H9 (cell line): ENCODE data around the gene SORCS2. TPM values are rescaled to one million over a fixed set of nuclear protein-coding genes. Genes with fewer than 3 reads are reported as not detected.

ENCODE experiments used
- DNase-seq: peaks from one replicate; pipeline ENCODE4 v3.0.0-alpha.2; 2017
- H2AFZ ChIP-seq: one replicate; pipeline ENCODE4 v1.6.1; 2013; ENCODE audit warnings: mild to moderate bottlenecking, low read length, control low read depth, moderate library complexity
- H2AK5ac ChIP-seq: 2 replicates; pipeline ENCODE4 v1.6.1; 2013; ENCODE audit warnings: low read length, control low read depth, mixed read lengths; ENCODE audit not compliant: insufficient read length
- H2BK120ac ChIP-seq: one replicate; pipeline ENCODE4 v1.6.1; 2013; ENCODE audit warnings: low read depth, mild to moderate bottlenecking, low read length, control low read depth, inconsistent platforms; ENCODE audit not compliant: poor library complexity, severe bottlenecking
- H2BK12ac ChIP-seq: 2 replicates; pipeline ENCODE4 v1.6.1; 2013; ENCODE audit warnings: low read length, control low read depth, mixed read lengths, low read depth; ENCODE audit not compliant: insufficient read length
- H2BK15ac ChIP-seq: 2 replicates; pipeline ENCODE4 v1.6.1; 2013; ENCODE audit warnings: low read depth, low read length, control low read depth
- H2BK20ac ChIP-seq: one replicate; pipeline ENCODE4 v1.6.1; 2013; ENCODE audit warnings: low read depth, mild to moderate bottlenecking, low read length, control low read depth, inconsistent platforms; ENCODE audit not compliant: poor library complexity, severe bottlenecking
- H2BK5ac ChIP-seq: 2 replicates; pipeline ENCODE4 v1.6.1; 2013; ENCODE audit warnings: low read length, control low read depth, mixed read lengths; ENCODE audit not compliant: insufficient read length
- H3K14ac ChIP-seq: 2 replicates; pipeline ENCODE4 v1.6.1; 2013; ENCODE audit warnings: low read length, control low read depth; ENCODE audit not compliant: insufficient read depth
- H3K18ac ChIP-seq: 2 replicates; pipeline ENCODE4 v1.6.1; 2013; ENCODE audit warnings: low read depth, mild to moderate bottlenecking, mixed read lengths, low read length, control low read depth; ENCODE audit not compliant: insufficient read length
- H3K23ac ChIP-seq: 2 replicates; pipeline ENCODE4 v1.6.1; 2013; ENCODE audit warnings: low read length, control low read depth, mixed read lengths, low read depth; ENCODE audit not compliant: insufficient read length
- H3K23me2 ChIP-seq: 2 replicates; pipeline ENCODE4 v1.6.1; 2013; ENCODE audit warnings: low read depth, mild to moderate bottlenecking, mixed read lengths, low read length, control low read depth; ENCODE audit not compliant: insufficient read length, poor library complexity, severe bottlenecking
- H3K27ac ChIP-seq: 2 replicates; pipeline ENCODE4 v1.5.1; 2013; ENCODE audit warnings: low read length, control low read depth, mixed read lengths, low read depth; ENCODE audit not compliant: insufficient read length
- H3K27me3 ChIP-seq: 2 replicates; pipeline ENCODE4 v1.6.1; 2013; ENCODE audit warnings: low read length, control low read depth, inconsistent platforms; ENCODE audit not compliant: insufficient read depth
- H3K4ac ChIP-seq: 2 replicates; pipeline ENCODE4 v1.6.1; 2013; ENCODE audit warnings: low read depth, mild to moderate bottlenecking, control low read depth, inconsistent platforms, low read length, moderate library complexity
- H3K4me1 ChIP-seq: 2 replicates; pipeline ENCODE4 v1.6.1; 2013; ENCODE audit warnings: low read length, control low read depth, inconsistent platforms; ENCODE audit not compliant: insufficient read depth
- H3K4me2 ChIP-seq: 2 replicates; pipeline ENCODE4 v1.6.1; 2013; ENCODE audit warnings: low read length, control low read depth, mixed read lengths; ENCODE audit not compliant: insufficient read length, insufficient read depth
- H3K56ac ChIP-seq: 2 replicates; pipeline ENCODE4 v1.6.1; 2013; ENCODE audit warnings: low read depth, mild to moderate bottlenecking, mixed read lengths, low read length, control low read depth; ENCODE audit not compliant: insufficient read length
- H3K79me1 ChIP-seq: 2 replicates; pipeline ENCODE4 v1.6.1; 2013; ENCODE audit warnings: low read depth, mild to moderate bottlenecking, moderate library complexity, low read length, control low read depth, inconsistent platforms; ENCODE audit not compliant: insufficient read depth, poor library complexity, severe bottlenecking
- H3K79me2 ChIP-seq: 2 replicates; pipeline ENCODE4 v1.6.1; 2013; ENCODE audit warnings: low read length, control low read depth, inconsistent platforms; ENCODE audit not compliant: insufficient read depth
- H3K9ac ChIP-seq: 2 replicates; pipeline ENCODE4 v1.6.1; 2013; ENCODE audit warnings: low read length, control low read depth, mixed read lengths; ENCODE audit not compliant: insufficient read length; ENCODE audit errors: extremely low read depth
- H3K9me3 ChIP-seq: one replicate; pipeline ENCODE4 v1.6.1; 2013; ENCODE audit warnings: low read depth, low read length, inconsistent platforms; ENCODE audit not compliant: control insufficient read depth
- H3T11ph ChIP-seq: one replicate; pipeline ENCODE4 v1.6.1; 2013; ENCODE audit warnings: mild to moderate bottlenecking, low read length, control low read depth, inconsistent platforms
- H4K20me1 ChIP-seq: one replicate; pipeline ENCODE4 v1.6.1; 2013; ENCODE audit not compliant: control insufficient read depth, insufficient read length, insufficient read depth
- H4K5ac ChIP-seq: 2 replicates; pipeline ENCODE4 v1.6.1; 2013; ENCODE audit warnings: low read depth, mild to moderate bottlenecking, mixed read lengths, low read length, control low read depth; ENCODE audit not compliant: insufficient read length
- H4K8ac ChIP-seq: replicated peaks from 2 replicates; pipeline ENCODE4 v1.6.1; 2013; ENCODE audit warnings: low read length, control low read depth, mixed read lengths, low read depth; ENCODE audit not compliant: insufficient read length
- H4K91ac ChIP-seq: 2 replicates; pipeline ENCODE4 v1.6.1; 2013; ENCODE audit warnings: low read depth, mild to moderate bottlenecking, moderate library complexity, mixed read lengths, low read length, control low read depth; ENCODE audit not compliant: insufficient read length
- H3K27ac Mint-ChIP-seq, 3 experiments: 2 replicates in 2 of 3; 3 replicates in 1 of 3; pipeline ENCODE4 v1.8.0; 2020 to 2021; ENCODE audit warnings: mixed read lengths in 3 of 3, mild to moderate bottlenecking in 1 of 3, moderate library complexity in 1 of 3
- H3K27me3 Mint-ChIP-seq: 2 replicates; pipeline ENCODE4 v1.8.0; 2021; ENCODE audit warnings: low read depth, mild to moderate bottlenecking, moderate library complexity, mixed read lengths
- H3K36me3 Mint-ChIP-seq, 3 experiments: 2 replicates in 2 of 3; 3 replicates in 1 of 3; pipeline ENCODE4 v1.8.0; 2020 to 2021; ENCODE audit warnings: low read depth in 3 of 3, mixed read lengths in 3 of 3; ENCODE audit not compliant: insufficient read depth in 1 of 3
- H3K4me1 Mint-ChIP-seq, 2 experiments: 2 replicates each; pipeline ENCODE4 v1.8.0; 2020; ENCODE audit warnings: mixed read lengths in 2 of 2
- H3K4me3 Mint-ChIP-seq, 2 experiments: 2 replicates in 1 of 2; 3 replicates in 1 of 2; pipeline ENCODE4 v1.8.0; 2020 to 2021; ENCODE audit warnings: mild to moderate bottlenecking in 2 of 2, mixed read lengths in 2 of 2, moderate library complexity in 1 of 2
- H3K9me3 Mint-ChIP-seq, 2 experiments: 2 replicates in 1 of 2; 3 replicates in 1 of 2; pipeline ENCODE4 v1.8.0; 2020; ENCODE audit warnings: mild to moderate bottlenecking in 2 of 2, mixed read lengths in 2 of 2, moderate library complexity in 1 of 2
- CTCF ChIP-seq: fragments of 200-600 bp; sonication (generic); conservative IDR thresholded peaks from 3 replicates; pipeline ENCODE4 v1.8.0; 2021; ENCODE audit warnings: antibody characterized with exemption, mild to moderate bottlenecking
- WGBS: extraction: QIAGEN DNeasy Blood & Tissue Kit; methylation state at CpG from one replicate; pipeline ENCODE4 v1.1.7; 2013; ENCODE audit warnings: missing lambda C conversion rate, low lambda C conversion rate, mixed read lengths; ENCODE audit not compliant: insufficient read length; ENCODE audit errors: extremely low coverage; 5-methylcytosine and 5-hydroxymethylcytosine counted together
- total RNA-seq: library from RNA; stranded (reverse); gene quantifications from 2 replicates; pipeline ENCODE4 v1.2.1, GENCODE V29; 2021

Gene SORCS2
- total RNA-seq, 1 experiment from 2014 or later = 0.57 TPM

GRCh38 chr4:7431696-7432530 is 239.6 kb downstream of the SORCS2 start:
- no peaks in the 10 kb centered on the region; a peak in 1 of 5 replicates for H3K9me3 Mint-ChIP-seq
- Histone ChIP-seq H4K20me1 (no peaks in the 10 kb centered on the region), H2AK5ac (no peak overlapping the region), H3K9ac (no peak overlapping the region), H4K8ac (no peak overlapping the region), H3K27ac (no peak overlapping the region), H3T11ph (no peak overlapping the region), H2BK120ac (no peak overlapping the region), H4K5ac (no peak overlapping the region), H3K14ac (no peak overlapping the region), H3K23ac (no peak overlapping the region), H3K56ac (no peak overlapping the region), H3K18ac (no peak overlapping the region), H2AFZ (no peak overlapping the region), H2BK20ac (no peak overlapping the region), H2BK15ac (no peak overlapping the region), H4K91ac (no peak overlapping the region), H3K4ac (no peak overlapping the region), H3K4me2 (no peak overlapping the region), H3K9me3 (no peaks in the 10 kb centered on the region), H3K23me2 (no peaks in the 10 kb centered on the region), H2BK5ac (no peak overlapping the region), H3K79me2 (no peaks in the 10 kb centered on the region), H3K4me1 (no peaks in the 10 kb centered on the region; the same call in 1 of the 2 replicates), H3K79me1 (no peaks in the 10 kb centered on the region), H3K27me3 (no peaks in the 10 kb centered on the region), H2BK12ac (no peak overlapping the region)
- no peak overlapping the region for H3K27ac Mint-ChIP-seq
- H3K27me3 Mint-ChIP-seq = peaks cover 7% of the 10 kb centered on the region
- H3K4me3 Mint-ChIP-seq = no peak overlapping the region
- no peak for TF ChIP-seq CTCF
- no CpG with 5 or more reads among the region's 27 CpGs for WGBS
- H3K4me1 Mint-ChIP-seq = peaks cover 45 to 57% of the 10 kb centered on the region in 2 experiments
- no peak for DNase-seq
- no peaks in the 10 kb centered on the region for H3K36me3 Mint-ChIP-seq
